Immature natural killer cell (primary cell): ENCODE measurements around the gene PDK2. TPM values are rescaled to one million over a fixed set of nuclear protein-coding genes. Genes with fewer than 3 reads are reported as not detected.

Experiments used
- DNase-seq, 3 donors: peaks; one replicate each; pipeline ENCODE4 v3.0.0; 2022; ENCODE audit warnings: mixed read lengths in 1 of 3
- H3K27ac Mint-ChIP-seq, 6 donors: one replicate each; pipeline ENCODE4 v1.8.0; 2020; ENCODE audit warnings: mixed read lengths in 6 of 6, mild to moderate bottlenecking in 5 of 6, inconsistent platforms in 4 of 6, moderate library complexity in 3 of 6
- H3K27me3 Mint-ChIP-seq, 3 donors: one replicate each; pipeline ENCODE4 v1.8.0; 2020 to 2021; ENCODE audit warnings: low read depth in 3 of 3, mild to moderate bottlenecking in 3 of 3, mixed read lengths in 3 of 3, moderate library complexity in 3 of 3, inconsistent platforms in 1 of 3
- H3K36me3 Mint-ChIP-seq, 3 donors: one replicate each; pipeline ENCODE4 v1.8.0; 2020; ENCODE audit warnings: mixed read lengths in 3 of 3, inconsistent platforms in 2 of 3, mild to moderate bottlenecking in 2 of 3
- H3K4me1 Mint-ChIP-seq, 2 donors: one replicate each; pipeline ENCODE4 v1.8.0; 2020; ENCODE audit warnings: inconsistent platforms in 2 of 2, mild to moderate bottlenecking in 2 of 2, mixed read lengths in 2 of 2, moderate library complexity in 1 of 2
- H3K4me3 Mint-ChIP-seq, 5 donors: one replicate each; pipeline ENCODE4 v1.8.0; 2020; ENCODE audit warnings: mild to moderate bottlenecking in 5 of 5, mixed read lengths in 5 of 5, inconsistent platforms in 3 of 5, moderate library complexity in 3 of 5
- H3K9me3 Mint-ChIP-seq, 6 donors: one replicate each; pipeline ENCODE4 v1.8.0; 2020; ENCODE audit warnings: mild to moderate bottlenecking in 6 of 6, mixed read lengths in 6 of 6, inconsistent platforms in 4 of 6, moderate library complexity in 3 of 6
- polyA plus RNA-seq, 3 donors: library from polyadenylated mRNA; unstranded; fragments of 300-500 nt; fragmentation: Illumina TruSeq; gene quantifications; one replicate each; pipeline ENCODE4 v1.2.3, GENCODE V29; 2021

PDK2 gene
- polyA plus RNA-seq, 3 donors from 2014 or later: 36.5 to 54.5 (median 43.8) TPM

DNA sequence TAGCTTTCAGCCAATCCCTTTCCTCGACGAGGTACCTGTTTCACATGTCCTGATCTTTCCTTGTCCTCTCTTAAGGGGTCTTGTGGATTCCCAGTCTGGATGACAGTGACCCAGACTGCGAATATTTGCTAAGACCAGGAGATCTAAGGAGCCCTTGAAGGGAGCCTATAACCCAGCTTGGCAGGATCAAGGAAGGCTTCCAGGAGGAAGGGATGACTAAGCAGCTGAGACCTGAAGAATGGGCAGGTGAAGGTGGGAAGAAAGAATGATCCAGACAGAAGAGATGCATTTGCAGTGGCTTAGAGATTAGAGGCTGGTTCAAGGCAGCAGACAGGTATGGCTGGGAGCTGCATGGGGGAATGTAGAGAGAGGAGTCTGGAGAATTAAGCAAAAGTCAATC lies 1.9 kb upstream of the PDK2 start:
- DNase-seq: no peak
- Mint-ChIP-seq H3K9me3 (no peaks in the 10 kb centered on the region), H3K4me1 (peaks cover 29 to 38% of the 10 kb centered on the region in 2 donors), H3K27me3 (peaks cover 6 to 13% (median 11%) of the 10 kb centered on the region in 3 donors), H3K36me3 (peaks cover 0 to 2% (median 0%) of the 10 kb centered on the region in 3 donors), H3K27ac (peak overlapping the region in 2 of 6 donors; percentile 59 to 82), H3K4me3 (no peak overlapping the region)

DNA sequence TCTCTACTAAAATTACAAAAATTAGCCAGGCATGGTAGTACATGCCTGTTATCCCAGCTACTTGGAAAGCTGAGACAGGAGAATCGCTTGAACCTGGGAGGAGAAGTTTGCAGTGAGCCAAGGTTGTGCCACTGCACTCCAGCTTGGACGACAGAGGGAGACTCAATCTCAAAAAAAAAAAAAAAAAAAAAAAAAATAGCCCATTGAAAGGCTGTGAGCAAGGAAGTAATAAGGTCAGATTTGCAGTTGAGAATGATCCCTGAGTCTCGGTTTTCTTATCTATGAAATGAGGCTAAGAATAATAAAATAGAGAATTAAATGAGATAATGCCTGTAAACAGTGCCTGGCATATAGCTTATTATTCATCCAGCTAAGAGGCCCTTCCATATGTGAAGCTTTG lies 1.3 kb upstream of the PDK2 start:
- H3K27ac Mint-ChIP-seq: peak overlapping the region in 5 of 6 donors; percentile 82 to 98 (median 97)
- no peaks in the 10 kb centered on the region for H3K9me3 Mint-ChIP-seq
- H3K36me3 Mint-ChIP-seq: peaks cover 3 to 7% (median 4%) of the 10 kb centered on the region in 3 donors
- H3K4me3 Mint-ChIP-seq: peak overlapping the region; percentile 96 to 100 (median 99)
- H3K27me3 Mint-ChIP-seq: peaks cover 6 to 13% (median 11%) of the 10 kb centered on the region in 3 donors
- no peak for DNase-seq
- H3K4me1 Mint-ChIP-seq: peaks cover 34 to 43% of the 10 kb centered on the region in 2 donors

DNA sequence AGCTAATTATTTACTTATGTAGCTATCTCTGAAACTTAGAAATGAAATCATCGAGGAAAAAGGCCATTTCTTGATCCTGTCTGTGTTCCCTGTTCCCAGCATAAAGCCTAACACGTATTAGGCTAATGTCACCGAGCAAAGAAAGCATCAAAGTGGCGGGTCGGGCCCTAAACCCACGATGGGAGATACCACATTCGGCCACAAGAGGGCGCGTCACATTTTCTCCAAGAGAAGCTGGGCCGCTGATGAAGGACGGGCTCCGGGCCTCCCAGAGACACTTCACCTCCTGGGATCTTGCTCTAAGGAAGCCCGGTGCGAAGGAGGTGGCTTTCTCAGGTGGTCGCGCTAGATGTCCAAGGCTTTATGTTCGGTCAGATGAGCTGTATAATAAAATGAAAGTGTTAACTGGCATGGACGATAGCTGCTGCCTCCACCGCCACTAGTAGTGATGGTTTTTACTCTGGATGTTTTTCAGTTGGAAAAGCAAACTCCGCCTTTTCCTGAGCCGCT lies 853 bp upstream of the PDK2 start:
- Mint-ChIP-seq H3K27ac (peak overlapping the region; percentile 82 to 98 (median 97)), H3K27me3 (peaks cover 6 to 13% (median 11%) of the 10 kb centered on the region in 3 donors), H3K4me1 (peaks cover 34 to 45% of the 10 kb centered on the region in 2 donors), H3K9me3 (no peaks in the 10 kb centered on the region), H3K4me3 (peak overlapping the region; percentile 96 to 100 (median 99)), H3K36me3 (peaks cover 4 to 7% (median 4%) of the 10 kb centered on the region in 3 donors)
- peak; percentile 82 to 84 (median 82) for DNase-seq

DNA sequence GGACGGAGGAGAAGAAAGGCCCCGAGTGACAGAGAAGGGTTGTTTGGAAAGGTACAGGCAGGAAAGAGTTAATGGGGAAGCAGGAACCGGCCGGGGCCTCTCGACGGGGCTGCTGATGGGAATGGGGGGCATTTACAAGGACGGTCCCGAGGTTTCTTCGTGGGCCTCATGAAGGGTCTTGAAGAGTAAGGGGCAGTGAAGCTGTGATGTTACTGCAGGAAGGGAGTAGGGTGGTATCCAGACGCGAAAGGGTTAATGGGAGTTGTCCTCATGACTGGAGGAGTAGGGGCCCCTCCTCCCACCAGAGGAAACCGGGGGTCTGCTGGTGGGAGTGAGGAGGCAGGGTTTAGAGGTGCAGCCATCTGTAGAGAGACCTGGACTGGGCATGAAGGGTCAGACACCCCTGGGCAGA lies 481 bp downstream of the PDK2 start:
- DNase-seq: no peak
- H3K4me1 Mint-ChIP-seq: peaks cover 45 to 57% of the 10 kb centered on the region in 2 donors
- H3K27me3 Mint-ChIP-seq: peaks cover 6 to 11% (median 11%) of the 10 kb centered on the region in 3 donors
- no peaks in the 10 kb centered on the region for H3K9me3 Mint-ChIP-seq
- peak overlapping the region; percentile 96 to 100 (median 99) for H3K4me3 Mint-ChIP-seq
- H3K27ac Mint-ChIP-seq: peak overlapping the region; percentile 82 to 98 (median 96)
- H3K36me3 Mint-ChIP-seq: peaks cover 4 to 8% (median 7%) of the 10 kb centered on the region in 3 donors

DNA sequence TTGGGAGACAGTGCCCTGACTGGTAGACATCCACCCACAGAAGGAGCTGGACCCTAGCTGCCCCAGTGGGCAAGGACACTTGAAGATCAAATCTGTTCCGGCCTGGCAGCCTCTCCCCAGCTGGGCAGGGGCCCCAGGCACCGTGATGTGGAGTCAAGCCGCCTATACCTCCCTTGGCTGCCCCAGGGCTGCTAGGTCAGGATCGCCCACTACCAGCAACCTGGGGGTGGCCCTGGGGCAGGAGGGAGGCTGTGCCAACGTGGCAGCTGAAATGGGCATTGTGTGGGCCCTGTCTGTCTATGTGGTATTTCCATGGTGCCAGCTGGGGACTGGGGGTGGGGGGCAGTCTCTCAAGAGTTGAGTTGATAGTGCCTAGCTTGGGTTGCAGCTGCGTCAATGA lies 941 bp downstream of the PDK2 start:
- Mint-ChIP-seq H3K4me1 (peaks cover 46 to 60% of the 10 kb centered on the region in 2 donors), H3K27me3 (peaks cover 9 to 11% (median 10%) of the 10 kb centered on the region in 3 donors), H3K36me3 (peaks cover 4 to 8% (median 7%) of the 10 kb centered on the region in 3 donors)

DNA sequence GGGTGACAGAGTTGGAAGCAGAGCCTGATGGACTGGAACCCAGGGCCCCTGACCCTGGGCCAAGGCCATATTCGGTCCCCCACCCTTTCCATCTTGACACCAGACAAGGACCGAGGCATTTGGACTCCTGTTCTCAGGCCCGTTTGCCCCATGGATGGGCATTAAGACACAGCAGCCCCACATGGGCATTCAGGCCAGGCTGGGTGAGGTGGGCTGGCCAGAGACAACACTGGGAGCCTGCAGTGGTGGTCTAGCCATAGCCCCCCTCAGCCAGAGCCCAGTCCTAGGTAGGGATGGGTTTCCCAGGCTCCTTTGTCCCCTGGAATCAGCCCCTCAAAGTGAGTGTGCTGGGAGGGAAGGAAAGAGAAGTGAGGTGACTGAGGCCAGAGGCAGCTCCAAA lies 1.6 kb downstream of the PDK2 start:
- peak overlapping the region in 1 of 6 donors; percentile 58 for H3K27ac Mint-ChIP-seq
- H3K27me3 Mint-ChIP-seq: peaks cover 9 to 11% (median 10%) of the 10 kb centered on the region in 3 donors
- H3K9me3 Mint-ChIP-seq: no peaks in the 10 kb centered on the region
- peak overlapping the region in 4 of 5 donors; percentile 96 to 100 (median 99) for H3K4me3 Mint-ChIP-seq
- peaks cover 4 to 8% (median 7%) of the 10 kb centered on the region in 3 donors for H3K36me3 Mint-ChIP-seq
- H3K4me1 Mint-ChIP-seq: peaks cover 46 to 60% of the 10 kb centered on the region in 2 donors
- DNase-seq: no peak

More for the DNA sequence above, 941 bp downstream of the PDK2 start:
- peak overlapping the region; percentile 82 to 98 (median 96) for H3K27ac Mint-ChIP-seq
- H3K4me3 Mint-ChIP-seq: peak overlapping the region; percentile 96 to 100 (median 99)
- DNase-seq: no peak
- H3K9me3 Mint-ChIP-seq: no peaks in the 10 kb centered on the region

DNA sequence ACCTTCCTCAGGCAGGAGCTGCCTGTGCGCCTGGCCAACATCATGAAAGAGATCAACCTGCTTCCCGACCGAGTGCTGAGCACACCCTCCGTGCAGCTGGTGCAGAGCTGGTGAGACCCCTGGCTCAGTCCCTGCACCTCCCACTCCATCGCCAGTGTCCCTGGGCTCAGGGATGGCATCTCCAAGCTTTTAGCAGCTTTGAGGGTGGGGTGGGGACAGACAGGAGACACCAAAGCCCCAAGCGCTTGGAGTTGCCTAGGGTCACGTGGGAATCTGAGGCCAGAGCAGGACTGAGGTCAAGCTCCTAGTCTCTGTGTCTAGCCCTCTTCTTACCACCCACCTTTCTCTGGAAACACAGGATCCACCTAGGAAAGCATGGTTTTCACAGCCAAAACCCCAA lies 2.3 kb downstream of the PDK2 start:
- H3K4me3 Mint-ChIP-seq: peak overlapping the region in 3 of 5 donors; percentile 15 to 45 (median 26)
- peaks cover 46 to 60% of the 10 kb centered on the region in 2 donors for H3K4me1 Mint-ChIP-seq
- no peak for DNase-seq
- no peak overlapping the region for H3K27ac Mint-ChIP-seq
- H3K9me3 Mint-ChIP-seq: no peaks in the 10 kb centered on the region
- peaks cover 9 to 11% (median 10%) of the 10 kb centered on the region in 3 donors for H3K27me3 Mint-ChIP-seq
- H3K36me3 Mint-ChIP-seq: peaks cover 4 to 8% (median 7%) of the 10 kb centered on the region in 3 donors

DNA sequence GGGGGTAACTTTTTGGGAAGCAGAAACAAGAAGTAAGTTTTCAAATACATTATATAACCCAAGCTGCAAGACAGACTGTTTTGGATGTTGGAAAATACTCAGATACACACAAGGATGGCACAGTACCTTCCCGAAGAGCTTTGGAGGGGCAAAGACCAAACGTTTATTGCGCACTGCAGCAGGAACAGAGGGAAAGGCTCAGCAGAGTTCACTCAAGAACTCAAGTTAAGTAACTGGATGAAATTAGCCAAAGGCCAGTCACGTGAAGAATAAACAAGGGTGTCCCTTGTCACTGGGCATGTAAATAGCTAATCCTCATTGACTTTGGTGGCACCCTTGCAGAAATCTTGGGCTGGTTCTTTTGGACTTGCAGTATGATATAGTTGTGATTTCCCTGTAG lies 2.8 kb downstream of the PDK2 start:
- Mint-ChIP-seq H3K36me3 (peaks cover 4 to 8% (median 7%) of the 10 kb centered on the region in 3 donors), H3K27ac (no peak overlapping the region), H3K27me3 (peaks cover 9 to 11% (median 10%) of the 10 kb centered on the region in 3 donors), H3K4me3 (no peak overlapping the region), H3K4me1 (peaks cover 47 to 60% of the 10 kb centered on the region in 2 donors), H3K9me3 (no peaks in the 10 kb centered on the region)
- DNase-seq: no peak

DNA sequence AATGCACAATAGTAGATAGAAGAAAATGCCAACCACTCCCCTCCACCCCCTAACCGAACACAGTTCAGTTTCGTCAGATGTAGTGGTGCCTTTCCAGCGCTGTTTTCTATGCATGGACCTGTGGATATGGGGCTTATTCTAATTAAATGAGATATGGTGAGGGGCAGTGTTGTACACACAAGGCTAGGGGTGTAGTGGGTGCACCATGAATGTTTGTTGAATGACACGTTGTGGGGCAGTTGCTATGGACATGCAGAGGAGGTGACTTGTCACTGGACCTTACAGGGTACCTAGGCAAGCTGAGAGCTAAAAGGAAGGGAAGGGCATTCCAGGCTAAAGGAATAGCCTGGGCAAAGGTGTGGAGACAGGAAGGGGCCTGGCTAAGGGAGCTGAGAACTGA lies 3.4 kb downstream of the PDK2 start:
- DNase-seq: no peak
- peak overlapping the region in 1 of 6 donors; percentile 50 for H3K27ac Mint-ChIP-seq

DNA sequence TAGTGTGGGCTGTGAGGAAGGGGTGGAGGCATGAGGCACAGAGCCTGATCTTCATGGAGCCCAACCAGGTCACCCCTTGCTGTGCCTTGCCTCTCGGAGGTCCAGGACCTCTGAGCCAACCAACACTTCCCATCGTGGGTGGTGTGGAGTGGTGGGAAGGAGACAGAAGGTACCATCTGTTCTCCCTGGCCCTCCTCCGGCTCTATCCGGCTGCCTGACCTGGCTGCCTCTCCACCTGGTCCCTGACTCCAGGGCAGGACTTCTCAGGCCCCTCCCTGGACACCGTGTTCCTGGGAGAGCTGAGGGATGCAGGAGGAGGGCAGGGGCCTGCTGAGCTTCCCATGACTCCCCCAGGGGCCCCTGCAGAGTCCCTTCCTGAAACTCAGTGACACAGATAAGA lies 3.9 kb downstream of the PDK2 start:
- Mint-ChIP-seq H3K36me3 (peaks cover 4 to 8% (median 7%) of the 10 kb centered on the region in 3 donors), H3K27me3 (peaks cover 9 to 11% (median 10%) of the 10 kb centered on the region in 3 donors), H3K4me1 (peaks cover 50% of the 10 kb centered on the region in 2 donors), H3K4me3 (peak overlapping the region in 1 of 5 donors; percentile 11), H3K9me3 (no peaks in the 10 kb centered on the region), H3K27ac (no peak overlapping the region)
- DNase-seq: no peak

More for the DNA sequence above, 3.4 kb downstream of the PDK2 start:
- H3K9me3 Mint-ChIP-seq: no peaks in the 10 kb centered on the region
- H3K36me3 Mint-ChIP-seq: peaks cover 4 to 8% (median 7%) of the 10 kb centered on the region in 3 donors
- H3K4me1 Mint-ChIP-seq: peaks cover 50 to 55% of the 10 kb centered on the region in 2 donors
- peak overlapping the region in 3 of 5 donors; percentile 11 to 36 (median 11) for H3K4me3 Mint-ChIP-seq
- peaks cover 9 to 11% (median 10%) of the 10 kb centered on the region in 3 donors for H3K27me3 Mint-ChIP-seq

DNA sequence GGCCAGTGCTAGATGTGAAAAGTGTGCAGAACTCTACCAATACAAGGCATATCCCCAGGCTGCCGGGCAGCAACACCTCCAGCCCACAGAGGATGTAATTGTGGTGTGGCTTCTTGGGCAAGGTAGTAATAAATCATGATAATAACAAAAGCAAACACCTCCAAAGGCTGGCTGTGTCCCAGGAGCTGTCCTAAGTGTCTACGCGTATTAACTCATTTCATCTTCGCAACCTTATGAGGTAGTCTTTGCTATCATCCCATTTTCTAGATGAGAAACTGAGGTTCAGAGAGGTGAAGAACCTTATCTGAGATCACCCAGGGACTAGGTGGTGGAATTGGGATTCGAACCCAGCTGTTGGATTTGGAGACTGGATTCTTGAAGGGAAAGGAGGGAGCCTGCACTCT lies 5.3 kb downstream of the PDK2 start:
- Mint-ChIP-seq H3K27ac (peak overlapping the region in 4 of 6 donors; percentile 46 to 54 (median 50)), H3K36me3 (peaks cover 8 to 14% (median 9%) of the 10 kb centered on the region in 3 donors), H3K4me3 (peak overlapping the region in 3 of 5 donors; percentile 14 to 40 (median 21)), H3K27me3 (peaks cover 0 to 3% (median 3%) of the 10 kb centered on the region in 3 donors), H3K4me1 (peaks cover 37 to 43% of the 10 kb centered on the region in 2 donors), H3K9me3 (no peaks in the 10 kb centered on the region)
- DNase-seq: peak; percentile 22 to 32 (median 24)

DNA sequence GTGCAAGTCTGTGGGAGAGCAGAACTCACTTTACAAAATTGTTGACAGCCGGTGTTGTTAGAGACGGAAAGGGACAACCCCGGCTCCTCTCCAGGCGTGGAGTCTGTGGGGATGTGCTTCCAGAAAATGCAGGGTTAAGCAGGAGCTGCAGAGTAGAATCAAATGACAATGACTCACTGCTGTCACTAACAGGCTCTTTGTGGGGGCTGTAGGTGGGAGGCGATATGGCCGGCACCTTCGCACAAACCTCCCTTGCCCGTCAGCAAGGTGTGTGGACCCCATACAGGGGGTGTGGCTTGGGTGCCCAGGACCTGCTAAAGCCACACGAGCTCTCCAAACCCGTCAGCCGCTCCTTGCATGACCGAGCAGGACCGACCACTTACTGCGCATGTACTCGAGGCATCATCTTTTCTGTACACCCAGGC lies 5.8 kb downstream of the PDK2 start:
- no peaks in the 10 kb centered on the region for H3K9me3 Mint-ChIP-seq
- no peak overlapping the region for H3K27ac Mint-ChIP-seq
- H3K36me3 Mint-ChIP-seq: peaks cover 8 to 16% (median 9%) of the 10 kb centered on the region in 3 donors
- no peak overlapping the region for H3K4me3 Mint-ChIP-seq
- peaks cover 0 to 3% (median 0%) of the 10 kb centered on the region in 3 donors for H3K27me3 Mint-ChIP-seq
- no peak for DNase-seq
- peaks cover 33 to 39% of the 10 kb centered on the region in 2 donors for H3K4me1 Mint-ChIP-seq

DNA sequence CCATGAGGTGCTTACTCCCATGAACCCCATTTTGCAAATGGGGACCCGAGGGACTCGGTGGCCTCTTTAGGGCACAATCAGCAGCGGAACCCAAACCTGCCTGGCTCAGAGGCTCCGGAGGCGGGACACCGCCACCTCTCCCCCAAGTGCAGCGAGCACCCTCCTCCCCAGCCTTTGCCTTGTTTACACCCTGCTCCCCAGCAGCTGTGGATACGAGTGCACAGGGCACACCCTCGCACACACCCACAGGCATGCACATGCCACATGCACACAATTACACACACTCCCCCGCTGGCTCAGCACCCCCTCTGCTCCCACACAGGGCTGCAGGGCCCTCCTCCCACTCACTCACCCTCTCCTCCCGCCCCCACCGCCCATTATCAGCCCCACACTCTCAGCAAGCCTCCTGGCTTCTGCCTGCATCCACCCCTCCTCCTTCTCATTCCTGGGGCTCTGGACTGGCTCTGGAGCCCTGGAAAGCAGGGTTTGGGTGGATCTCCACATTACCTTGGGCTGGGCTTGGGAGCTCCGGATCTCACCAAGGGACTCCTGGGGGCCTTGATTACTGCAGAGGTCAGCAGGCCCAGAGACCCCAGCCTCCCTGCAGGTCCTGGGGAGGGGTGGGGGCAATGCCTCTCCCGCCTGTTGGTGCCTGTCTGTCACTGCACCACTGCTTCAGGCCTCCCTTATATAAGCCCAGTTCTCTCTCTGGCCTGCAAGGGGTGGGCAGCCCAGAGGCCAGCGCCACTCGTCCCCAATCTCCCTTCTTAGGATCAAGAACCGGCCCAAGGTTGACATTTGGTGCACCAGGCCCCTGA lies 6.4 kb downstream of the PDK2 start:
- Mint-ChIP-seq H3K36me3 (peaks cover 8 to 19% (median 13%) of the 10 kb centered on the region in 3 donors), H3K27me3 (peaks cover 0 to 3% (median 0%) of the 10 kb centered on the region in 3 donors), H3K9me3 (no peaks in the 10 kb centered on the region), H3K4me1 (peaks cover 29 to 33% of the 10 kb centered on the region in 2 donors), H3K4me3 (no peak overlapping the region), H3K27ac (no peak overlapping the region)
- DNase-seq: no peak
